Lung (tissue), 12 donors: ENCODE measurements around the gene COPZ2. TPM values are rescaled to one million over a fixed set of nuclear protein-coding genes. Genes with fewer than 3 reads are reported as not detected.

ENCODE experiments used
- ATAC-seq: fragments of 200-7000 bp; cut with Tn5 transposase; one replicate; pipeline ENCODE4 v1.9.1; 2020; ENCODE audit warnings: moderate number of reproducible peaks; ENCODE audit not compliant: insufficient read depth, low FRiP score
- DNase-seq, 3 donors: peaks; one replicate each; pipeline ENCODE4 v3.0.0-alpha.2; 2013 to 2017
- H3K27ac ChIP-seq, 2 donors: one replicate each; pipeline ENCODE4 v1.5.1; 2013; ENCODE audit warnings: mild to moderate bottlenecking in 2 of 2, moderate library complexity in 2 of 2, control low read depth in 1 of 2, inconsistent platforms in 1 of 2, low read depth in 1 of 2, low read length in 1 of 2
- H3K27me3 ChIP-seq, 3 donors: one replicate each; pipeline ENCODE4 v1.5.1; 2013; ENCODE audit warnings: low read length in 2 of 3; ENCODE audit not compliant: control insufficient read depth in 3 of 3, insufficient read depth in 3 of 3
- H3K36me3 ChIP-seq, 4 donors: one replicate each; pipeline ENCODE4 v1.5.1; 2013; ENCODE audit warnings: low read length in 4 of 4, mild to moderate bottlenecking in 1 of 4, moderate library complexity in 1 of 4; ENCODE audit not compliant: control insufficient read depth in 4 of 4, insufficient read depth in 4 of 4
- H3K4me1 ChIP-seq, 5 donors: one replicate each; pipeline ENCODE4 v1.5.1; 2013; ENCODE audit warnings: low read length in 5 of 5, mild to moderate bottlenecking in 2 of 5, moderate library complexity in 1 of 5; ENCODE audit not compliant: control insufficient read depth in 5 of 5, insufficient read depth in 5 of 5
- H3K4me3 ChIP-seq: one replicate; pipeline ENCODE4 v1.5.1; 2013; ENCODE audit warnings: mild to moderate bottlenecking, control low read depth, moderate library complexity
- H3K9ac ChIP-seq, 2 donors: one replicate each; pipeline ENCODE4 v1.5.1; 2013; ENCODE audit warnings: low read length in 2 of 2, control low read depth in 1 of 2; ENCODE audit not compliant: insufficient read depth in 1 of 2
- H3K9me3 ChIP-seq, 4 donors: one replicate each; pipeline ENCODE4 v1.5.1; 2013; ENCODE audit warnings: low read length in 3 of 4, mild to moderate bottlenecking in 1 of 4, moderate library complexity in 1 of 4; ENCODE audit not compliant: control insufficient read depth in 4 of 4, insufficient read depth in 3 of 4
- CTCF ChIP-seq: IDR thresholded peaks from 2 replicates; pipeline ENCODE4 v1.5.1; 2012; ENCODE audit warnings: mild to moderate bottlenecking; ENCODE audit errors: control extremely low read depth, extremely low read depth
- WGBS, 2 donors: extraction: QIAGEN DNeasy Blood & Tissue Kit; methylation state at CpG; one replicate each; pipeline ENCODE4 v1.1.7; 2013; 5-methylcytosine and 5-hydroxymethylcytosine counted together
- polyA plus RNA-seq, 2 donors: library from polyadenylated mRNA; stranded (reverse); fragments of 200-250 nt; gene quantifications; one replicate each; pipeline ENCODE4 v1.2.1, GENCODE V29; 2013
- total RNA-seq, 2 donors: library from RNA; depleted of rRNA in 1 of 2; stranded (reverse); fragments of >200 nt in 1 of 2; gene quantifications; one replicate each; pipeline ENCODE4 v1.2.1, GENCODE V29; 2014 to 2021
- donor health status: control.
- donor health status: control.
- donor health status: Bipolar disorder and iron deficiency.
- donor health status: healthy.
- donor health status: DM: yes; HTN: yes; CAD: no.

The COPZ2 gene
- total and polyA plus RNA-seq, 4 donors = 6.2 to 25.5 (median 11.6) TPM

DNA sequence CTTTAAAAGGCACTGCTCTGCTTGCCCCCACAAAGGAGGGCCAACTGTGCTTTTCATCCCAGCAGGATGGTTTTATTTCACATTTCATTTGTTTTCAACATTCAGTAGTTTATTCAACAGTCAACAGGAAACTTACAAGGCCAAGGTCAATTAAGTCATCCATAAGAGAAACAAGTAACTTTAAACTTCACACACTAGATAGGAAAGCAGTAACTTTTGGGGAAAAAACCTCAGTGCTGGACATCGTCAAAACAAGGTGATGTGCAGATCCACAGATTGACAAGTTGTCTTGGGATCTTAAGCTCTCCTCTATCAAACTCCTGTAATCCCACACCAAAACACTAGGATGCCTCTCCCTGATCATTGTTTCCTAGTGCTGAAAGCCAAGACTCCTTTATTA is 29.1 kb upstream of the COPZ2 start:
- Histone ChIP-seq H3K9ac (peak overlapping the region in 1 of 2 donors; percentile 24), H3K4me1 (peaks cover 0 to 8% (median 3%) of the 10 kb centered on the region in 5 donors), H3K9me3 (no peaks in the 10 kb centered on the region), H3K27ac (no peak overlapping the region), H3K36me3 (peaks cover 16 to 47% (median 23%) of the 10 kb centered on the region in 4 donors), H3K27me3 (no peaks in the 10 kb centered on the region), H3K4me3 (no peak overlapping the region)
- DNase-seq = peak in 1 of 3 donors; percentile 59
- TF ChIP-seq CTCF = no peak
- ATAC-seq = no peak
- 66 to 84% methylated on average over 1 of the region's 1 CpG for WGBS, 2 donors

DNA sequence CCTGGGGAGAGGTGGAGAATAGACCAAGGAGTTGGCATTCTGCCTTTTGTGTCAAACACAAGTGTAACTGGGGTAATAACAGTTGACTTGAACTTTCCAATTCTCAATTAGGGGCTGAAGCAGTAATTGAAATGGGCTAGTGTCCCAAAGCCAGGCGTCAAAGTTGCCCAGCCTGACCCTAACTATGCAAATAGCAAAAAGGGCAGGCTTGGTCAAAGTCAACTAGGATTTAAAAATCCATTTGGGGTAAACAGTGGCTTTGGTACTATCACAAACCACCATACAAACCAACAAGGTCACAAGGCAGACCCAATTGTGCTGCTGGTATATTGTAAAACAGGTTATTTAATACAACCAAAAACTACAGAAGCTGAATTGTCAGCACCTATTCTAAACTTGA is 28.6 kb upstream of the COPZ2 start:
- Histone ChIP-seq H3K9me3 (no peaks in the 10 kb centered on the region), H3K36me3 (peaks cover 17 to 46% (median 20%) of the 10 kb centered on the region in 4 donors), H3K4me3 (no peak overlapping the region), H3K27me3 (no peaks in the 10 kb centered on the region), H3K27ac (no peak overlapping the region), H3K4me1 (peaks cover 0 to 8% (median 3%) of the 10 kb centered on the region in 5 donors), H3K9ac (no peak overlapping the region)
- WGBS, 2 donors = 82 to 86% methylated on average over 1 of the region's 1 CpG
- DNase-seq (no peak), ATAC-seq (no peak)
- TF ChIP-seq CTCF = no peak

DNA sequence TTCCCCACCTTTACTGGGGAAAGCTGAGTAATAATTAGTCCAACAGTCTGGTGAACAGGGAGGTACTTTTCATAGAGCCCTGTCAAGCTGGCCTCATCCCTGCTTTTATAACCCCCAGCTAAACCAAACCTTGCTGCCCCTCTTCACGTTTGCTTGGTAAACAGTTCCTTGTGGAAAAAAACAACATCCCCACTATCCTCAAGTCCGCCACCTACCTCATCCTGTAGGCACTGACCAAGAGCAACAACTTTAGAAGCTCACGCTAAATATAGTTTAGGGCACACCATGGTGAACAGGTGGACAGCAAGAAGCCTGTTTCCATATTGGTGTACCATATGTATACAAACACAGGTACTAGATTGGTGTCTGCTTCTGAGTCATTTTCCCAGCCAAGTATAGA is 27.0 kb upstream of the COPZ2 start:
- ATAC-seq (no peak), DNase-seq (no peak)
- Histone ChIP-seq H3K4me3 (no peak overlapping the region), H3K27ac (no peak overlapping the region), H3K36me3 (peaks cover 17 to 44% (median 22%) of the 10 kb centered on the region in 4 donors), H3K9me3 (no peaks in the 10 kb centered on the region), H3K4me1 (peaks cover 0 to 8% (median 5%) of the 10 kb centered on the region in 5 donors), H3K27me3 (no peaks in the 10 kb centered on the region), H3K9ac (no peak overlapping the region)
- WGBS, 2 donors = 86 to 91% methylated on average over 3 of the region's 3 CpGs
- no peak for TF ChIP-seq CTCF

- Histone ChIP-seq H3K27ac (no peak overlapping the region), H3K9me3 (no peaks in the 10 kb centered on the region), H3K4me3 (no peak overlapping the region), H3K36me3 (peaks cover 27 to 47% (median 43%) of the 10 kb centered on the region in 4 donors), H3K27me3 (no peaks in the 10 kb centered on the region), H3K4me1 (peaks cover 0 to 8% (median 6%) of the 10 kb centered on the region in 5 donors), H3K9ac (no peak overlapping the region)
- no peak for ATAC-seq
- no peak for DNase-seq
- TF ChIP-seq CTCF = no peak
- WGBS, 2 donors = 95 to 97% methylated on average over 7 of the region's 7 CpGs
These were observed 24.7 kb upstream of the COPZ2 start for GRCh38 chr17:48062273-48062672.
